ENCODE data around the gene FAM20A. TPM values are rescaled to one million over a fixed set of nuclear protein-coding genes. Genes with fewer than 3 reads are reported as not detected.

FAM20A gene
- total RNA-seq, 1 experiment from 2014 or later, result not detected

DNA sequence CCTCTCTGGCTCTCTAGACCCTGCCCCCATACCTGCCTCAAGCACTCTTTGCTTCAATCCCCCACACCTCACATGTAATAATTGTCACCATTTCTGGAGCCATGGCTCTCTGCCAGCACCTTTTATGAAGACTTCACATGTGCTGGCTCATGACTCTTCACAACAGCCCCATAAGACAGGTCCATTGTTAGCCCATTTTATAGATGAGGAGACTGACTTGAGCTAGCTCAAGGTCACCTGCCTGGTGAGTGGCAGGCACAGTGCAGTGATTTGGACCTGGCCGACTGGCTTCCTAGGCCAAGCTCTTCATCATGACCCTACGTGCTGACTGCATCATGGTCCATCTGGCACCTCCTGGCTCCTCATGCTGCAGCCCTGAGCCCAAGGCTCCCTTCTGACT, 25.0 kb downstream of the FAM20A start:
- Histone ChIP-seq H3K36me3 (ENCODE audit: low read depth) (no peaks in the 10 kb centered on the region), H4K20me1 (ENCODE audit: insufficient read depth) (no peaks in the 10 kb centered on the region), H3F3A (ENCODE audit: insufficient read depth, low read depth) (no peaks in the 10 kb centered on the region), H3K9me3 (ENCODE audit: insufficient read depth, low read depth) (no peaks in the 10 kb centered on the region), H3K4me1 (replicated peaks; ENCODE audit: insufficient read depth) (no peaks in the 10 kb centered on the region), H3K79me2 (ENCODE audit: low read depth) (no peaks in the 10 kb centered on the region), H2AFZ (no peak overlapping the region), H3K9me2 (ENCODE audit: insufficient read depth) (no peaks in the 10 kb centered on the region; the same call in 1 of the 2 replicates), H3K4me2 (no peak overlapping the region), H3K27ac (no peak overlapping the region), H3K4me3 (no peak overlapping the region), H3K27me3 (ENCODE audit: insufficient read depth, low read depth) (no peaks in the 10 kb centered on the region)
- no peak for DNase-seq
- no TSS peak for BruUV-seq (replicated peaks)
- ChIA-PET CTCF (no interaction called here), POLR2A (ENCODE audit: unreplicated experiment) (no interaction called here)
- TF ChIP-seq EZH2 (IDR thresholded peaks at IDR 0.05; ENCODE audit: low read depth), result no peak
- TF ChIP-seq, protein P1, sequence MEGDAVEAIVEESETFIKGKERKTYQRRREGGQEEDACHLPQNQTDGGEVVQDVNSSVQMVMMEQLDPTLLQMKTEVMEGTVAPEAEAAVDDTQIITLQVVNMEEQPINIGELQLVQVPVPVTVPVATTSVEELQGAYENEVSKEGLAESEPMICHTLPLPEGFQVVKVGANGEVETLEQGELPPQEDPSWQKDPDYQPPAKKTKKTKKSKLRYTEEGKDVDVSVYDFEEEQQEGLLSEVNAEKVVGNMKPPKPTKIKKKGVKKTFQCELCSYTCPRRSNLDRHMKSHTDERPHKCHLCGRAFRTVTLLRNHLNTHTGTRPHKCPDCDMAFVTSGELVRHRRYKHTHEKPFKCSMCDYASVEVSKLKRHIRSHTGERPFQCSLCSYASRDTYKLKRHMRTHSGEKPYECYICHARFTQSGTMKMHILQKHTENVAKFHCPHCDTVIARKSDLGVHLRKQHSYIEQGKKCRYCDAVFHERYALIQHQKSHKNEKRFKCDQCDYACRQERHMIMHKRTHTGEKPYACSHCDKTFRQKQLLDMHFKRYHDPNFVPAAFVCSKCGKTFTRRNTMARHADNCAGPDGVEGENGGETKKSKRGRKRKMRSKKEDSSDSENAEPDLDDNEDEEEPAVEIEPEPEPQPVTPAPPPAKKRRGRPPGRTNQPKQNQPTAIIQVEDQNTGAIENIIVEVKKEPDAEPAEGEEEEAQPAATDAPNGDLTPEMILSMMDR (conservative IDR thresholded peaks at IDR 0.05), result no peak
- intact Hi-C loops (cut with micrococcal nuclease; ENCODE audit: unreplicated experiment), result no loop called here

- Histone ChIP-seq H3K9me3 (ENCODE audit: insufficient read depth, low read depth) (no peaks in the 10 kb centered on the region), H3K79me2 (ENCODE audit: low read depth) (no peaks in the 10 kb centered on the region), H3K4me3 (no peak overlapping the region), H3K27ac (no peak overlapping the region), H3K9me2 (ENCODE audit: insufficient read depth) (no peaks in the 10 kb centered on the region; the same call in 1 of the 2 replicates), H3K27me3 (ENCODE audit: insufficient read depth, low read depth) (0 out of 2 replicates have a peak, but pooled peaks cover 3% of the 10 kb centered on the region), H4K20me1 (ENCODE audit: insufficient read depth) (no peaks in the 10 kb centered on the region), H2AFZ (no peak overlapping the region), H3K4me1 (replicated peaks; ENCODE audit: insufficient read depth) (no peaks in the 10 kb centered on the region), H3K36me3 (ENCODE audit: low read depth) (no peaks in the 10 kb centered on the region), H3F3A (ENCODE audit: insufficient read depth, low read depth) (no peaks in the 10 kb centered on the region), H3K4me2 (no peak overlapping the region)
- CTCF ChIA-PET, result no interaction called here
- POLR2A ChIA-PET (ENCODE audit: unreplicated experiment), result no interaction called here
- intact Hi-C loops (cut with micrococcal nuclease; ENCODE audit: unreplicated experiment), result no loop called here
- no peak for DNase-seq
- TF ChIP-seq, protein P1 (conservative IDR thresholded peaks at IDR 0.05), result no peak
- TF ChIP-seq EZH2 (IDR thresholded peaks at IDR 0.05; ENCODE audit: low read depth), result no peak
- BruUV-seq (replicated peaks), result no TSS peak
Measured at GRCh38 chr17:68573338-68573737, 27.8 kb downstream of the FAM20A start.

DNA sequence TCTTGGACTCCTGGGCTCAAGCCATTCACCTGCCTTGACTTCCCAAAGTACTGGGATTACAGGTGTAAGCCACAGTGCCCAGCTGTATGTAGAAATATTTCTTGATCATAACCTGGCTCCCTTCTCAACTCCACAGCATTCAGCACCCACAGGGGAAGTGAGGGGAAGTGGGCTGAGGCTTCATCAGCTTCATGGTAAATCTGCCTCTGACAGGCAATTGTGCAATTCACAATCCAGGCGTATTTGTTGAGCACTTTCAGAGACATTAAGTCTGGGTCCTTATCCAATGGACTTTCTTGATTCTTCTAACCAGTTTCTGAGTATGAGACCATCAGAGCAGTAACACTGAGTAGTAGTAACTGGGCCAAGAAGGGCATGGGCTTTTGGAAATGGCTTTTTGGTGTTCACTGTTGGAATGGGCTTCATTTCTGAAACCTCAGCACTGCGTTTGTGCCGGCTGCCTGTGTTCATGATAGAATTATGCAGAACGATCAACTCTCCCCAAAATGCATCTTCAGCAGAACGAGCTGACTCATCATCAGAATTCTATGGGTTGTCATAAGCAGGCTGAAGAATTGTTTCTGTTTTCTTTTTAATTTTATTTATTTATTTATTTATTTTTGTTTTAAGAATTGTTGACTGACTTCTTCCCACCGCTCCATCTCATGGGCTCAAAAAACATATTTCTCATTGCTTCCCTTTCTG, 28.9 kb downstream of the FAM20A start:
- Histone ChIP-seq H3K4me3 (no peak overlapping the region), H3F3A (ENCODE audit: insufficient read depth, low read depth) (no peaks in the 10 kb centered on the region), H3K27me3 (ENCODE audit: insufficient read depth, low read depth) (0 out of 2 replicates have a peak, but pooled peaks cover 4% of the 10 kb centered on the region), H3K4me1 (replicated peaks; ENCODE audit: insufficient read depth) (no peaks in the 10 kb centered on the region), H2AFZ (no peak overlapping the region), H3K79me2 (ENCODE audit: low read depth) (no peaks in the 10 kb centered on the region), H3K36me3 (ENCODE audit: low read depth) (no peaks in the 10 kb centered on the region), H3K9me2 (ENCODE audit: insufficient read depth) (no peaks in the 10 kb centered on the region), H3K9me3 (ENCODE audit: insufficient read depth, low read depth) (no peaks in the 10 kb centered on the region), H3K4me2 (no peak overlapping the region), H4K20me1 (ENCODE audit: insufficient read depth) (no peaks in the 10 kb centered on the region), H3K27ac (no peak overlapping the region)
- ChIA-PET POLR2A (ENCODE audit: unreplicated experiment) (no interaction called here), CTCF (no interaction called here)
- no peak for DNase-seq
- no TSS peak for BruUV-seq (replicated peaks)
- intact Hi-C loops (cut with micrococcal nuclease; ENCODE audit: unreplicated experiment), result no loop called here
- TF ChIP-seq, protein P1 (conservative IDR thresholded peaks at IDR 0.05), result no peak
- no peak for TF ChIP-seq EZH2 (IDR thresholded peaks at IDR 0.05; ENCODE audit: low read depth)

All from PC-9 (cell line).